Left forelimb (tissue), 1 donor: ENCODE results near the gene FAM53C.
A peak's percentile ranks its signal among the peaks of the same experiment; 100 is the strongest.
"Not testable (repeated sequence)": the region's sequence is repeated elsewhere in the genome, so short reads cannot be mapped to it uniquely, and the experiment has no call there.

ENCODE experiments used
- DNase-seq: peaks from one replicate; pipeline ENCODE4 v3.0.0-alpha.2; 2018; ENCODE audit warnings: low spot score

FAM53C gene

DNA sequence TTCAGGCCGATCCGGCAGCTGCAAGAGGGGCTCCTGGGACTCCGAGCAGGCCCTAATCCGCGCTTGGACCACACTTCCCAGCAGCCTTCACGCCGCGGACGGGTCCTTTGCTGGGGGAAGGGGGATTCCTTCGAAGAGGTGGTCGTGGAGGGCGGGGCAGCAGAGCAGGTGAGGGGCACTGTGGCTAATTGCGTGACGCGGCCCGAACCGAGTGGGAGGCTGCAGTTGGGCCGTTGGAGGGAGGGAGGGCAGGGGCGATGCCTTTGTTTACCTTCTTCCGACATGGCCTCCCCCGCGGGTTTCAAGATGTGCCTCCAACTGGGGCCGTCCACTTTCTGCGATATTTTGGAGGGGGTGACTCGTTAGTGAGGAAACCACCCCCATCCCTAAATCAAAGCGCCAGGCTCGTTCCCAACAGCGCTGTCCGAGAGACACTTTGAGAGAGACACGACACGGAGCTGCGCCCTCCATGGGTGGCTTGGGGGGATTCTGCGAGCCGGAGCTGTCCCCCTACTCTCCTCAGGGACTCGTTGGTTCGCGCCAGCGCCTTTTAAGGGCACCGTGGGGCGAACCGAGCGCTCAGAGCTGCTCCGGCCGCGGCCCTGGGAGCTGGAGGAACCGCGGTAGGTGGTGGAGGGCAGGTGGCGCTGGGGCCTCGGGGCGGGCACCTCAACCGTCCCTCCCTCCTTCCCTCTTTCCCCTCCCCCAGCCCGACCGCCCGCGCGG lies at the start of gene FAM53C:
Gene FAM53C (plus strand): TSS at position 582 of the 726 bp plus-strand sequence. CDS start 3,070 bp downstream, outside the sequence.
- DNase-seq, result peak; percentile 98

DNA sequence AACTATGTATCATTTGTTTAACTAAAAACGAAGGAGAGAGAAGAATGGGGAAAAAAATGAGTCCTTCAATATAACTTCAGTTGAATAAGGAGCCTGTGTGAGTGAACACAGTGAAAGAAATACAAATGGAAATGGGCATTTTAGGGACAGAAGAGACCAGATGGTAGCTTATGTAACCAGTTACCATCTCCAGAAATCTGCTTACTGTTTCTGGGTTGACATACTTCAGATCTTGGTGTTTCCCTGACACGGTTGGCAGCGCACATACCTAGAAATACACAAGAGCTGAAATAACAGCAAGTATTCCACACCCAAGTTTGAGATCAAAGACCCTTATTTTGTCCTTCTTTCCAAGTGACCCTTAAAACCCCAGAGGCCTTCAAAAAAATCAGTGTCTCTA lies 48.8 kb upstream of the FAM53C start:
- DNase-seq, result no peak

DNA sequence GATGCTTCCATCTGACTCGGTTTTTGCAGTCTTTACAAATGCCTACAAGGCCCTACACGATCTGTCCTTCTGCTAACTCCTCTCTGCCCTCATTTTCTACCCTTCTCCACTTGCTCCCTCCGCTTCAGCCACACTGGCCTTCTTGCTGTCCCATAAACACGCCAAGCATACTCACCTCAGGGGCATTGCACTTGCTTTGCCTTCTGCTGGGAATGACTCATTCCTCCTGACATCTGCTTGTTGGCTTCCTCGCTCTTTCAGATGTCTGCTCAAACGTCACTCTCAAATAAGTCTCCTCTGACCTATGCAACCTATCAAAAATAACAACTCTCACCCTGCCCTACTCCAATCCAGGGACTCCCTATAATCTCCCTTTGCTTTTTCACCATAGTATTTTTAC lies 34.7 kb upstream of the FAM53C start:
- DNase-seq, result no peak

DNA sequence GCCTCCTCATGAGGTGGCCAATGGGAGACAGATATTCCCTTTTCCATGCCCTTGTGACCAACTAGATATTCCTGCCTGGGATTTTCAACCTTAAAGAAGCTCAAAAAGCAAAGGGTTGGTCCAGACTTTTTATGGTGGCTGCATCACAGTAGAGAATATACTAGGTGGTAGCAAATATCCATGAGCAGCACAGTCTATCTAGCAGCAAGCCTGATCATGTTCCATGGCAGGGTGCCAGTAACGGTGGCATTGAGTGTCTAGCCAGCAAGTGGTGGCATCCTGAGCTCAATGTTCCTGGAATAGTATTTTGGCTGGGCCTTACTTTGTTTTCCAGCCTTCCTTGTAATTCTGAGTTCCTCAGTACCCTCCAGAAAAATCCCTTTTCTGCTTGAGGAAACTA lies 32.3 kb upstream of the FAM53C start:
- no peak for DNase-seq

DNA sequence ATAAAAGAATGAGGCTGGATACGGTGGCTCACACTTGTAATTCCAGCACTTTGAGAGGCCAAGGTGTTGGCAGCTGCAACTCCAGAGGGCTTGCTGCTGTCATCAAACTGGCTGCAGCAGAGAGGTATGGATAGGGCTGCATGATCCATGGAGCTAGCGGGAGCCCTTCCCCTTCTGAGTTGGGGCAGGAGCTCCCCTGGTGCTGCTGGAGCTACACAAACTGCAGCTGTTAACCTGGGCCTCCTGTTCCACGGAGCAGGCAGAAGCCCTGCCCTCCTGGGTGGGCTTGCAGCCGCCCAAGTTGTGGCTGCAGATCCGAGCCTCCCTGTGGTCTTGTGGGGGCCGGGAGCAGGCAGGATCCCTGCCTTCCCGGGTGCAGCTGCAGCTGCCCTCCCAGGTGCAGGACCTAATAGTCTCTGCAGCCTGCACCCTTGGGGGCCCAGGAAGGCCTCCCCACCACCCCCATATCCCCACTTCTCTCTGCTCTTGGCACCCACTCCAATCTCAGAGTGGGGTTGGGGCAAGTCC lies 22.3 kb upstream of the FAM53C start:
- DNase-seq, result no peak

DNA sequence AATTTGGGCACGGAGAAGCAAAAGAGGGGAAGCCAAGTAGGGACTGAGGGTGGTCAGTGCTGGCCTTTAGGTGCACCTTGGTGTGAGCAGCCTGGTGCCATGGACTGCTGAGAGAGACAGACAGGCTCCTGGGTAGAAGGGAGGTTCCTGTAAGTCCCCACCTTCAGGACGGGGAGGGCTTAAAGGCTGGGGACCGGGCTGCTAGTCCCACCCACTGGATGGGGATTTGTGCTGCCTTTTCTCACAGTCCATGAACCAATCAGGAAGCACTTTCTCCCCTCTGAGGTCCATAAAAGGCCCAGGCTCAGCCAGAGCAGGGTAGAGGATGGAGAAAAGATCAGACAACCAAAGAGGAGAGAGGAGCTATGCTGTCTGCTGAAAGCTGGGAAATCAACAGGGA lies 21.7 kb upstream of the FAM53C start:
- DNase-seq, result no peak

DNA sequence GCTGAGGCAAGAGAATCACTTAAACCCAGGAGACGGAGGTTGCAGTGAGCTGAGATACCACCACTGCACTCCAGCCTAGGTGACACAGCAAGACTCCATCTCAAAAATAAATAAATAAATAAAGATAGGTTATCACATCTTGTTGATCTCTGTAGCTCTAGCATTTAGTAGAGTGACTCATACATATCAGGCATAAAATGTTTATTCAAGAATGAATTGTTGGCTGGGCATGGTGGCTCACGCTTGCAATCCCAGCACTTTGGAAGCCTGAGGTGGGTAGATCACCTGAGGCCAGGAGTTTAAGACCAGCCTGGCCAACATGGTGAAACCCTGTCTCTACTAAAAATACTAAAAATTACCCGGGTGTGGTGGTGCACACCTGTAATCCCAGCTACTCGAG lies 19.9 kb upstream of the FAM53C start:
- DNase-seq, result not testable (repeated sequence)

DNA sequence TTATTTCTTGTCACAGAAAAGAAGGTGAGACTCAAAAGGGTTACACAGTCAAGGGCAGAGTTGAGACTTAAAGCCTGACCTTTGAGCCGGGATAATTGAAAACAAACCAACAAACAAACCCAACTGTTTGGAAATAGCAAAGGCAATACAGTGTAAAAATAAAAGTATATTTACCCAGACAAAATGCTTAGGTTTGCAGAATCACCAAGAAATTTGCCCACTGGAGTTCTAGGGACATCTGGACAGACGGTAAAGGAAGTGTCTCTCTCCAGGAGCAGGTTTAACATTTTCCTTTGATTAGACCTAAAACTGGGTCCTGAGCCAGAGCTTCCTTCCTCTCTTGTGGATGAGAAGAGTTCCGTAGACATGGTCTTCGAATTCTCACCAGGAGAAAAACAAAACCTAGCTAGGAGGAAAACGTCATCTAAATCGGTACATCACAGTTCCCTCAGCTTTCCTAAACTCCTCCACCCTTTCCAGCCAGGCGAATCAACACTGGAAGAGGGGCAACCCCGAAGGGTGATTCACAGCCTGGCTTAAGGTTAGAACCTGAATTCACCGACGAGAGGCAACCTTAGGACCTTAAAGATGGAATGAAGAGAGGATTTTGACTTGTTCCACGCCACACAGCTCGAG lies 7.1 kb upstream of the FAM53C start:
- DNase-seq, result no peak

DNA sequence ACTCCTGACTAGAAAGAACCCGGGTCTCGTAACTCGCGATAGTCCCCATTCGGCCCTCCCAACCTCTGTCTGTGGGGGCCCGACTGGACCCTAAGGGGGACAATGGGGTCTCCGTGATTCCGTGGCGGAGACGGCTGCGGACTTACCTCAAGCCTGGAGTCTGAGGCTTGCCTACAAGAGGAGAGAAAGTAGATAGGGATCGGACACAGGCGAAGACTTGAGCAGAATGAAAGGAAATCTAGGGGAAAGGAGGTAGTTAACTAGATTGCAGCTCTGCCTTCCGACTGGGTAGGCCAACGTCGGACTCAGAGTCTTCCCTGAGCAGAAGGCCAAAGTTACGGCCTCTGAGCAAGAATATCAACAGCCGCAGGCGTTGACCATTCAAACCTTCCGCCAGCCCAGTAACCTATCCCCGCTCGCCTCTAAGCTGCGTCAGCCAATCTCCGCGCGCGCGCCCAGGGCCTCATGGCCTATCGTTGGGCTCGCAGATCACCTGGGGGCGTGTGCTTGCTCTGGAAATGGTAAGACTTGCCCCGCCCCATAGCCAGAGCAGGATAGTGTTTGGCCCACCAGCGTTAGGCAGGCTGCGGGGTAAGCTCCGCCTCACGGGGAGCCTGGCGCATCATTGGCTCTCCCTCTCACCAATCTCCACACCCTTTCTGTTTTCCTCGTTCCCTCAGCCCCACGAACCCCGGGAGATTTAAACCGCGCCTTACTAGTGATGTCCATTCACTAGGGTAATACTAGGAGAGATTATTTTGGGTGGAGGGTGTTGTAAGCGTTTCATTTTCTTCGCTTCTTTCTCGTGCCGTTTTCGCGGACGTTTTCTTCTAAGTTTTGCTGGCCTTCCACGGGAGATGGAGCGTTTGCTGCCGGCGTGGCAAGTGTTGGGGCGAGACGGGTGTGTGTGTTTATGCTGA lies 6.4 kb upstream of the FAM53C start, which contains the start of gene CDC25C:
Gene CDC25C (minus strand): TSS at position 356 of the 920 bp plus-strand sequence. CDS start 624 bp downstream, outside the sequence.
- DNase-seq, result peak; percentile 96

DNA sequence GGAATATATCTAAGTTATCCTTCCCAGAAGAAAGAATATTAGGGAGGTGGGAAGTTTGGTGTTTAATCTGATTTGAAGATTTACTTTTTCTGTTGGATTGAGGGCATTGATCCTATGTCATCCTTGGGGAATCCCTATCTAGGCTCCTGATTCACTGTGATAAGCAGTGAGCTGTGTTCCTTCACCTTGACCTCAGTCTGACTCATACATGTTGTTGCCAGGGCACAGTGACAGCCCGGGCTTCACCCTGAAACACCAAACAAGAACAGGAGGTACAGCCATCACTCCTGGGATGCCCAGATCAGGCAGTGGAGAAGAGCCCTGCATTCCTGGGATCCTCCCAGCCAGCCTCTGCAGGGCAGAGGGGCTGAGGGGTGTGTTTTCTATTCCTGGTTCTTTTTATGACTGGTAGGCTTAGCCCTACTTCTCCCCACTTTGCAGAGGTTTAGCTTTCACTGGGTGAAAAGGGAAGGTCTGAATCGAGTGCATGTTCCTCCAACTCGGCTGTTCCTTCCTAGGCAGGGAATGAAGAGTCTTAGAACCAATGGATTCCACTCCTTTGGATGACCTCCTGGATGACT lies 3.1 kb upstream of the FAM53C start:
- DNase-seq, result no peak

DNA sequence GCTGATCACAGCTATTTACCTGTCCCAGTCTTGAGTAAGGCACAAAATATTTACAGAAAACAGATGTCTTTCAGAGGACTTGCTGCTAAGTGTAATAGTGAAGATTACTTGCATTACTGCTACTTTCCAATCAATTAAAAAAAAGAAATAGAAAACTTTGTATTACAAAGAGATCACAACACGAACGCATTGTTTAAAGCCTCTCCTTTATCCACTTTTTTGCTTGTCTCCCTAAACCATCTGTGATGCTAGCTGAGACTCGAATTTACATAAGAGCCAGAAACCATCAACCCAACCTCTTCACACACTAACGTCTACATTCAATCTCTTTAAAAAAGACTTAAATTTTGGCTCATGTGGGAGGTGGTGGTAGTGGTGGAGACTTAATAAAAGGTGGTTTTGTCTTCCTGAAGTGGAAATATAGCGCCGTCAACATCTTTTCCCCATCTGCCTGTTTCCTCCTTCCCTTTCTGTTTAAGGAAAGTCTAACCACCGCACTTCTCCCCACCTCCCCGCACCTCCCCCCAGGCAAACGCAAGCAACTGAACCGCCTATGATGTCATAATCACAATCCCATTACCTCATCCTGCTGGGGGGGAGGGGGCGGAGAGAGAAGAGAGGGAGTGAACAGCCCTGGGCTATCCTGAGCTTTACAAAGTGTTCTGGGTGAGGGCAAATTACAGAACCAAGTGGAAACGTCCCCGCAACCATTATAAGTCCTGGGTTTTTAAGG lies 948 bp upstream of the FAM53C start:
- DNase-seq, result no peak

DNA sequence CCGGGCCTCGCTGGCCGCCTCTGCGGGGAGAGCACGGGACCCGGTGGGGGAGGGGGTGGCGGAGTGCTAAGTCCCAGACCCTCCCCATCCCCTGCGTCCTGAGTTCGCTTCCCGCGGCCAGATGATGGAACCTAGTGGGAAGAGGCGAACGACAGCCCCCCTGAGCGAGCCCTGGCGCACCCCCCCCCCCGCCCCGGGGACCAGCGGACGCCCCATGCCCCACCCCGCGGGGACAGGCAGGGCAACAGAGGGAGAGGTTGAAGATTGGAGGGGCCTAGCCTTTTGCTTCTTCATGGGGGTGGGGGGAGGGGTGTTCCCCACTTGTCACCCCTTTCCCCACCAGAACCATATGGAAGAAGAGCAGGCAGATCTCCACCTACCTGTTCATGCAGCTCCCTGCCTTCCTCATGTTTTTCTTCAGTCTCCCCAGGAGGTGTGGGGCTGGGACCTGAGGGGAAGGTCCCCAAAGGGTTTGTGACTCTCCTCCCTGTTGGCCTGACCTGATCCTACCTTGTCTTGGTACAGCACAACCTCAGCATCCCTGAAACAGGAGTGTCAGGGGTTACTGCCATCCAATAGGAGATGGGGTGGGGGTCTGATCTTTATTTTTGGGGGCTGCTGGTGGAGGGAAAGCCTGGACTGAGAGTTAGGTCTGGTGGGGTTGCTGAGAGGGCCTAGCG lies 485 bp downstream of the FAM53C start:
- no peak for DNase-seq

DNA sequence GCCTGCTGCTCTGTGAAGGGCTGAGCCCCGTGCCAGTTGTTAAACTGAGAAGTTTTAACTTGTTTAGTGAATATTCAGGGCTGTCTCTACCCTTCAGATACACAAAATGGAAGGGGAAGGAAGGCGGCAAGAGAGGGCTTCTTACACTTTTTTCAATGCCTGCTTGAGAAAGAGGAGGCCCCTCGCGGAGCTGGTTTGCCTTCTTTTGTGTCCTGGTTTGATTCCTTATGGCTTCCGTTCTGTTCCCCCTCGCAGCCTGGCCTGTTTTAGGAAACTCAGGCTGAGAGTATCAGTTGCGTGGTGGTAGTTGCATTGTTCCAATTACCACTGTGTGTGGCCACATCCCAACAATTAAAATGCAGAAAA lies 1.0 kb downstream of the FAM53C start:
- DNase-seq, result no peak

DNA sequence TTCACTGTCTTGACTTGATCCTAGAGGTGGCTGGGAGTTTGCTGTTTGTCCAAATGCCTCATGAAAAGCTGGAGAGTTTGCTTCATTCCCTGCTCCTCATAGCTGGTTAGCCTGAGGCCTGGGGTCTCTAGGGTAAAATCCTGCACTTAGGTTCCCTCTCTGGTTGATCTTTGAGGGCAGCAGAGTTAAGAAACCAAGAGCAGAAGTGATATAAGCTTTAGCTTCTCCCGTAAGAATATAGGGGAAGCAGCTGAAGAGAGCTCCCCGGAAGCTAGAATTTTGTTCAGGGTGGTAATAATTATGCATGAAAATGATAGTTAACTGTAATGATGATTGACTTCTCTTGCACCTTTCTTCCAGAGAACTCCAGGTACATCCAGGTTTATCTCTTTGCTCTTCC lies 1.4 kb downstream of the FAM53C start:
- no peak for DNase-seq

DNA sequence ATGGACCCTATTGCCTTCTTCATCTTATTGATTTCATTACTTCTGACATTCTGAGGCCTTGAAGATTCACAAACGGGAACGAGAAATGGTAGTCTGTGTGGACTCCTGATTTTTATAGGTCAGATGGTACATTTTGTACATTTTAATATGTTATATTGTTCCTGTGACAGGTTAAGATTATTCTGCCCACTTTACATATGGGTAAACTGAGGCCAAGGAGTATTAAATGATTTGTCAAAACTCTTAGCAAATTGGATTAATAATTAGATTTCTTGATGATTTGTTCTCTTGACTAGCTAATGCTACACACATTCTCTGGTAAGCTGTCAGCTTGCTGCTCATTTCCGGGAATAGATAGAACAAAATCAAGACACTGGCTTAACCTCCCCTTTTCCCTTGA lies 1.9 kb downstream of the FAM53C start:
- no peak for DNase-seq

DNA sequence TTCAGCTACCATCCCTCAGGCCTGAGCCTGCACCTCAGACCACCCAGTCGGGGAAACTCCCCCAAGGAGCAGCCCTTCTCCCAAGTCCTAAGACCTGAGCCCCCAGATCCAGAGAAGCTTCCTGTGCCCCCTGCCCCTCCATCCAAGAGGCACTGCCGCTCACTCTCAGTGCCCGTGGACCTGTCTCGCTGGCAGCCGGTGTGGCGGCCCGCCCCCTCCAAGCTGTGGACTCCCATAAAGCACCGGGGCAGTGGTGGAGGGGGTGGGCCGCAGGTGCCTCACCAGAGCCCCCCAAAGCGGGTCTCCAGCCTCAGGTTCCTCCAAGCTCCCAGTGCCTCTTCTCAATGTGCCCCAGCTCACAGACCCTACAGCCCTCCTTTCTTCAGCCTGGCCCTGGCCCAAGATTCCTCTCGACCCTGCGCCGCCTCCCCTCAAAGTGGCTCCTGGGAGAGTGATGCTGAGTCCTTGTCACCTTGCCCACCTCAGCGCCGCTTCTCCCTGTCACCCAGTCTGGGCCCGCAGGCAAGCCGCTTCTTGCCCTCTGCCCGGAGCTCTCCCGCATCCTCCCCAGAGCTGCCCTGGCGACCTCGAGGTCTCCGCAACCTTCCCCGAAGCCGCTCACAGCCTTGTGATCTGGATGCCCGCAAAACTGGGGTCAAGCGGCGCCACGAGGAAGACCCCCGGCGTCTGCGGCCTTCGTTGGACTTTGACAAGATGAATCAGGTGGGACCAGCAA lies 7.0 kb downstream of the FAM53C start:
- DNase-seq, result no peak

DNA sequence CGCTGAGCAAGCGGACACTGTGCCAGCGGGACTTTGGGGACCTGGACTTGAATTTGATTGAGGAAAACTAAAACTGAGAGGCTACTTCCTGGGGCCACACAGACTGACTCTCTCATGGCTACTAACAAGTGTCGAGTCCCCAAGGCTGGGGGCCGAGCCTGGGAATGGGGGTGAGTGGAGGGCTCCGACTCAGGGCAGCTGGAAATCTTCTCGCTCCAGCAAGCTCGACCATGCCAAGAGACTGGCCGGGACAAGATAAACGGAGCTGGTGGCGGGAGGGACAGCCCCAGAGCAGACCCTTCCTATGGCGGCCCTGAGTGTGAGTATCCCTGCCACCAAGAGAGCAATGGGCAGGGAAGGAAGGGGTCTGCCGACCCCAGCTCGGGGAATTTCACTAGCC lies 8.8 kb downstream of the FAM53C start:
- DNase-seq, result no peak

DNA sequence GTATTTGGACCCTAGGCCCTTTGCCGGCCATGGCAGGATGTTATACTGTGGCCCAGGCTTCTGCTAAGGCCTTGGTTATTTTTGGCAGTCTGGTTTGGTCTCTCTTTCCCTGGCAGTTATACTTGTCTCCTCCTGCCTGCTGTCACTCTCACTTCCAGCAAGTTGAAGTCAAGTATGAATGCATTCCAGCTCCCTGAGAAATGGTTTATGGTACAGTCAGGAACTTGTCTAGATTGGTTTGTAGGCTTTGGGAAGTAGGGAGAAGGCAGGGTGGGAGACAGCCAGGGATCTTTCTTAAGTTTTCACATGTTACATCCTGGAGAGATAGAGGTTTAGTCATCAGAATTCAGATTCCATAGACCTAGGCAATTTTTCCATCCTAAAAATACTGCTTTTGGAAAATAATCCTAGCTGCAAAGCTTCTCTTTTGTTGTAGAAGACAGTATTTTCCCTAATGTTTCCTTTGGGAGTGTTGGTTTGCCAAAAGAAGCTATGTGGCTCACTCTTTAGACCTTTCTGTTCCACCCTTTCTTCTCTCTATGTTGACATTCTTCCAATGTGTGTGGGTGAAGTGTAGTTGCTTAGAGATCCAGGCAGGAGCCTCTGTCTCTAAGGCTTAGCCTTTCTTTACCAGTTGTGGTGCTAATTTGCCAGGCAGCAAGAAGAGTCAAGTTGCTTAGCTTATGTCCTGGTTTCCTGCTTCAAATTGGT lies 11.9 kb downstream of the FAM53C start:
- no peak for DNase-seq

DNA sequence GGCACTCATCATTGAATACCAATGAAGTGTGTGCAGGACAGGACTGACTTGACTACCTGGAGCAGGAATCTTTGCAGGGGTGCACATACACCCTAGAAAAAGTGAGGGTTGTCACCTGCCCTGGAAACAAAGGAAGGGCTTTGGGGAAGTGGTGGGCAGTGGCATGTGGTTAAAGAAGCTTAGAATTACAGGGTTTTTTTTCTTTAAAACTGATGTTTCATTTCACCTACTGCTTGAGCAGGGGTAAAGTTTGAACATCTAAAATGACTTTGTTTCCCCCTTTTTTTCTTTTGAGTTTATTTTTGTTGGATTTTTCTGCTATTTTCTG lies 12.5 kb downstream of the FAM53C start:
- no peak for DNase-seq

DNA sequence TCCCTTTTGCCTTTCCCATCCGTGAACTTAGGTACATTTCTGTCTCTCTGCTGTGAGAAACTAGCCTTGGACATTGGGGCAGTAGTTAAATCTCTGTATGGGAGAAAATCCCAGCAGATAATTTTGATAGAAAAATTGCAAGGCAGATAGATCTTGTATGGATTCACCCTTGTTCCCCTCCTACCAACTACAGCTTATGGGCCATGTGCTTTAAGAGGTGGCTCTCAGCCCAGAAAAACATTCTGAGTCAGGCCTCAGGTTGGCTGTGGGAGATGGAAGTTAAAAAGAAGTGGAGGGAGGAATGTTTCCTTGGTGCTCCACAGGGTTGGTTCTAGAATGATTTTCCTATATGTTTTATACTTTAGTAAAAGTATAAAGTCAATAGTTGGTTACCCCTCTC lies 13.0 kb downstream of the FAM53C start:
- no peak for DNase-seq
